Ovary (tissue), 9 donors: ENCODE data around the gene VSX2. TPM values are rescaled to one million over a fixed set of nuclear protein-coding genes. Genes with fewer than 3 reads are reported as not detected.

Experiments used
- DNase-seq, 5 donors: peaks; one replicate each; pipeline ENCODE4 v3.0.0-alpha.2; 2019 to 2020
- H3K27ac ChIP-seq, 2 donors: fragments of 200-600 bp; one replicate each; pipeline versions ENCODE4 v1.5.1 to v1.8.0; 2019 to 2022
- H3K27me3 ChIP-seq: fragments of 200-600 bp; one replicate; pipeline ENCODE4 v1.8.0; 2022
- H3K36me3 ChIP-seq: fragments of 200-600 bp; sonication (generic); one replicate; pipeline ENCODE4 v1.5.1; 2019
- H3K4me1 ChIP-seq: one replicate; pipeline ENCODE4 v1.8.1; 2013; ENCODE audit warnings: mild to moderate bottlenecking, moderate library complexity; ENCODE audit not compliant: insufficient read depth
- H3K4me3 ChIP-seq: fragments of 200-600 bp; sonication (generic); one replicate; pipeline ENCODE4 v1.5.1; 2017
- H3K9me3 ChIP-seq, 2 donors: fragments of 200-600 bp in 1 of 2; sonication (generic) in 1 of 2; one replicate each; pipeline versions ENCODE4 v1.5.1 to v1.8.1; 2013 to 2019; ENCODE audit warnings: mild to moderate bottlenecking in 1 of 2, moderate library complexity in 1 of 2
- CTCF ChIP-seq, 3 donors: fragments of 450-650 bp in 2 of 3; fragments of 200-600 bp in 1 of 3; IDR thresholded peaks; one replicate each; pipeline versions ENCODE4 v1.5.1 to v1.8.0; 2016 to 2022; ENCODE audit warnings: antibody characterized with exemption in 3 of 3, mild to moderate bottlenecking in 1 of 3
- EP300 ChIP-seq: sonication (generic); formaldehyde crosslinking; IDR thresholded peaks from one replicate; pipeline ENCODE4 v1.6.1; 2017; ENCODE audit warnings: antibody characterized with exemption
- POLR2A ChIP-seq: fragments of 450-650 bp; IDR thresholded peaks from one replicate; pipeline ENCODE4 v1.6.1; 2017; ENCODE audit warnings: antibody characterized with exemption, mild to moderate bottlenecking, moderate library complexity
- WGBS, 3 donors: extraction: QIAGEN DNeasy Blood & Tissue Kit in 1 of 3; methylation state at CpG; one replicate each; pipeline versions ENCODE4 v1.1.5 to v1.1.7; 2013 to 2017; 5-methylcytosine and 5-hydroxymethylcytosine counted together
- intact Hi-C, 4 donors: fragments of 100-400 bp; cut with DNase I; formaldehyde crosslinking; loops; one replicate each; pipeline versions ENCODE4 v1.11.0 to v1.15.1; 2022 to 2023
- polyA plus RNA-seq, 2 donors: library from polyadenylated mRNA; stranded (reverse); fragments of 200-250 nt in 1 of 2; fragments of 350-450 nt in 1 of 2; fragmentation: Illumina TruSeq in 1 of 2; extraction: RNeasy Lipid Tissue Mini Kit (QIAGEN cat#74804) in 1 of 2; gene quantifications; one replicate each; pipeline ENCODE4 v1.2.3, GENCODE V29; 2013 to 2014
- total RNA-seq, 7 donors: library from RNA; depleted of rRNA in 2 of 7; stranded (reverse); fragments of >200 nt in 2 of 7; fragmentation: NEBNext Ultra II Directional in 3 of 7; extraction: Animal tissue kit (Norgen Biotek cat#: 25700) in 3 of 7; gene quantifications; one replicate each; pipeline versions ENCODE4 v1.1.0 to v1.2.4, GENCODE V29; 2016 to 2023
- donor health status: DM: no; HTN: no; CAD: no; lungs with moderate emphysema.
- donor health status: DM: no; HTN: no; CAD: no.
- donor health status: Bipolar disorder and iron deficiency.
- donor health status: DM: yes; HTN: yes; CAD: no.
- donor health status: DM: no; HTN: no; CAD: no.
- donor health status: DM: yes; HTN: yes; CAD: no.

Gene VSX2
- total and polyA plus RNA-seq, 9 donors: not detected

- no peaks in the 10 kb centered on the region for H3K36me3 ChIP-seq
- intact Hi-C loops: no loop called here
- no peak for TF ChIP-seq EP300
- TF ChIP-seq CTCF (IDR thresholded peaks at IDR 0.05): no peak
- TF ChIP-seq POLR2A: no peak
- DNase-seq: no peak
- H3K27me3 ChIP-seq: no peaks in the 10 kb centered on the region
- H3K27ac ChIP-seq: no peak overlapping the region
- WGBS, 3 donors: 91 to 97% (median 96%) methylated on average over 2 of the region's 2 CpGs
- H3K9me3 ChIP-seq: no peaks in the 10 kb centered on the region
- no peak overlapping the region for H3K4me3 ChIP-seq
- H3K4me1 ChIP-seq: no peaks in the 10 kb centered on the region
Measured at GRCh38 chr14:74281069-74281468, 41.8 kb downstream of the VSX2 start.

- DNase-seq: no peak
- intact Hi-C loops: no loop called here
- Histone ChIP-seq H3K27ac (no peak overlapping the region), H3K4me1 (no peaks in the 10 kb centered on the region), H3K36me3 (no peaks in the 10 kb centered on the region), H3K4me3 (no peak overlapping the region), H3K27me3 (no peaks in the 10 kb centered on the region), H3K9me3 (no peaks in the 10 kb centered on the region)
- 68 to 76% (median 75%) methylated on average over 7 of the region's 7 CpGs for WGBS, 3 donors
- no peak for TF ChIP-seq EP300
- TF ChIP-seq POLR2A: no peak
- no peak for TF ChIP-seq CTCF (IDR thresholded peaks at IDR 0.05)
Measured at GRCh38 chr14:74286736-74287135, 47.5 kb downstream of the VSX2 start.

- H3K4me3 ChIP-seq: no peak overlapping the region
- H3K36me3 ChIP-seq: no peaks in the 10 kb centered on the region
- no peaks in the 10 kb centered on the region for H3K27me3 ChIP-seq
- H3K9me3 ChIP-seq: no peaks in the 10 kb centered on the region
- DNase-seq: no peak
- 75 to 81% (median 79%) methylated on average over 5 of the region's 5 CpGs for WGBS, 3 donors
- intact Hi-C loops: no loop called here
- no peaks in the 10 kb centered on the region for H3K4me1 ChIP-seq
- TF ChIP-seq POLR2A (no peak), EP300 (no peak), CTCF (IDR thresholded peaks at IDR 0.05) (no peak)
- H3K27ac ChIP-seq: no peak overlapping the region
Measured at GRCh38 chr14:74289801-74290200, 50.6 kb downstream of the VSX2 start.

GRCh38 chr14:74290415-74290814, 51.2 kb downstream of the VSX2 start:
- Histone ChIP-seq H3K36me3 (no peaks in the 10 kb centered on the region), H3K4me1 (no peaks in the 10 kb centered on the region), H3K27ac (no peak overlapping the region), H3K27me3 (no peaks in the 10 kb centered on the region), H3K4me3 (no peak overlapping the region), H3K9me3 (no peaks in the 10 kb centered on the region)
- no peak for DNase-seq
- intact Hi-C loops: no loop called here
- WGBS, 3 donors: 64 to 72% (median 71%) methylated on average over 7 of the region's 7 CpGs
- TF ChIP-seq CTCF (IDR thresholded peaks at IDR 0.05) (no peak), EP300 (no peak), POLR2A (no peak)

- Histone ChIP-seq H3K27me3 (no peaks in the 10 kb centered on the region), H3K36me3 (no peaks in the 10 kb centered on the region), H3K4me3 (no peak overlapping the region), H3K27ac (no peak overlapping the region), H3K9me3 (no peaks in the 10 kb centered on the region), H3K4me1 (no peaks in the 10 kb centered on the region)
- intact Hi-C loops: no loop called here
- 81 to 92% (median 82%) methylated on average over 11 of the region's 11 CpGs for WGBS, 3 donors
- TF ChIP-seq POLR2A (no peak), CTCF (IDR thresholded peaks at IDR 0.05) (no peak), EP300 (no peak)
- DNase-seq: no peak
Measured at GRCh38 chr14:74292061-74292460, 52.8 kb downstream of the VSX2 start.
